Activated T-cell treated with anti-CD3 and anti-CD28 coated beads for 1 hour (primary cell): ENCODE results near the gene CACNA1H.

ENCODE experiments used
- DNase-seq: peaks from one replicate; pipeline ENCODE4 v3.0.0-alpha.2; 2020; ENCODE audit warnings: low read depth

Gene CACNA1H

GRCh38 chr16:1152651-1153259 lies at the start of gene CACNA1H:
Gene CACNA1H (plus strand): TSS chr16:1153106. CDS start chr16:1153738, 632 bp downstream.
- DNase-seq = peak; percentile 52

- no peak for DNase-seq
Measured at GRCh38 chr16:1103636-1103980, 49.3 kb upstream of the CACNA1H start.

GRCh38 chr16:1105888-1106620 lies 46.9 kb upstream of the CACNA1H start:
- peak; percentile 20 for DNase-seq

- no peak for DNase-seq
Measured at GRCh38 chr16:1106659-1107058, 46.2 kb upstream of the CACNA1H start.

- no peak for DNase-seq
Measured at GRCh38 chr16:1107141-1107540, 45.8 kb upstream of the CACNA1H start.

- DNase-seq = no peak
Measured at GRCh38 chr16:1107731-1108130, 45.2 kb upstream of the CACNA1H start.

- DNase-seq = no peak
Measured at GRCh38 chr16:1108299-1109252, 44.3 kb upstream of the CACNA1H start.

GRCh38 chr16:1109648-1110047 lies 43.3 kb upstream of the CACNA1H start:
- no peak for DNase-seq

GRCh38 chr16:1112506-1113184 lies 40.3 kb upstream of the CACNA1H start:
- DNase-seq = no peak

GRCh38 chr16:1113489-1113888 lies 39.4 kb upstream of the CACNA1H start:
- no peak for DNase-seq

- DNase-seq = no peak
Measured at GRCh38 chr16:1113889-1114526, 38.9 kb upstream of the CACNA1H start.

GRCh38 chr16:1116693-1117077 lies 36.2 kb upstream of the CACNA1H start:
- DNase-seq = no peak

- no peak for DNase-seq
Measured at GRCh38 chr16:1117176-1117900, 35.6 kb upstream of the CACNA1H start.

- DNase-seq = no peak
Measured at GRCh38 chr16:1117926-1118325, 35.0 kb upstream of the CACNA1H start.

GRCh38 chr16:1119129-1119528 lies 33.8 kb upstream of the CACNA1H start:
- DNase-seq = no peak

- no peak for DNase-seq
Measured at GRCh38 chr16:1119766-1120576, 32.9 kb upstream of the CACNA1H start.

- DNase-seq = no peak
Measured at GRCh38 chr16:1120577-1120941, 32.3 kb upstream of the CACNA1H start.

GRCh38 chr16:1121009-1121408 lies 31.9 kb upstream of the CACNA1H start:
- no peak for DNase-seq

- no peak for DNase-seq
Measured at GRCh38 chr16:1121601-1122397, 31.1 kb upstream of the CACNA1H start.
